Measurements from ENCODE around the gene OR2Y1.
"Not testable (repeated sequence)": the region's sequence is repeated elsewhere in the genome, so short reads cannot be mapped to it uniquely, and the experiment has no call there.

OR2Y1 gene

DNA sequence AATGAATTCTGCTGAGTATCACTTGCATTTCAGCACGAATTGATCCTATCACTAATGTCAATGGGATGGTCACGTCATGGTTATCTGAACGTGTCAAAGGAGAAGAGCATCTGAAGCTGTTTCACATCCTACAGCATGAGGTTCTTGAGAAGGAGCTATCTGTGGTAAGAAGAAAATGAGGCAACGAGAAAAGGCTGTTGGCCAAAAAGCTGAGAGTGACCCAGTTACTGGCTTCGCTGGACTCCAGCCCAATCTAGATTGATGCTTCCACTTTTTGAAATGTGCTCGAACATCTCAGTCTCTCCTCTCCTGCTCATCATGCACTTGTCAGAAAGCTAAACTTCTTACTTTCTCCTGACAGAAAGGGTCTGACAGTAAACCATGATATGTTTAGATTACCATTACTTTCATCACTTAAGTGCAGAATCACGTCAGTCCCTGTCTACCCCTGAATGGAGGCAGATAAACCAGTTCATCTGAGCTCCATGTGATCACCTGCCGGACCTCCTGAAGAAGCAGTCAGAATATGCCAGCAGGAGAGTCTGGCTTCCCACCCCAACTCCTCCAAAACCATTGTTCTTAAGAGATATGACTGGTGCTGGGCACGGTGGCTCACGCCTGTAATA, 40.2 kb upstream of the OR2Y1 start:
- no peaks in the 10 kb centered on the region for H3K9me3 ChIP-seq (replicated peaks; ENCODE audit: low read length)
- H3K9ac ChIP-seq (ENCODE audit: low read depth, low read length) = no peak overlapping the region
- H3K27me3 ChIP-seq (ENCODE audit: control insufficient read depth, insufficient read depth, low read length) = no peaks in the 10 kb centered on the region
- H3K4me1 ChIP-seq (ENCODE audit: control insufficient read depth, insufficient read depth, low read length) = peaks cover 9% of the 10 kb centered on the region
- H3K36me3 ChIP-seq (ENCODE audit: insufficient read depth, low read length) = no peaks in the 10 kb centered on the region
- no peak overlapping the region for H3K4me3 ChIP-seq (ENCODE audit: low read length)
- H3K4me2 ChIP-seq (ENCODE audit: low read length) = no peak overlapping the region

DNA sequence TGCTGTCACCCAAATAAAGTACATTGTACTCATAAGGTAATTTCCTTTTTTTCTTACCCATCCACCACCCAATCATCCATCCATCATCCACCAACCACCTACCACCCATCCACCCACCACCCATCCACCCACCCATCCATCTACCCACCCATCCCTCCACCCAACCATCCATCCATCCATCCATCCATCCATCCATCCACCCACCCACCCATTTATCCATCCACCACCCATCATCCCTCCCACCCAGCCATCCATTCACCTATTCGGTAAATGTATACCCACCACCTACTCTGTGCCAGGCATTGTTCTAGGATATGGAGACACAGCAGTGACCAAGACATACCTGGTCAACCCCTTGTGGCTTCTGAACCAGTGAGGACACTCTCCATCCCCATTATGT, 37.6 kb upstream of the OR2Y1 start:
- no peaks in the 10 kb centered on the region for H3K4me1 ChIP-seq (ENCODE audit: control insufficient read depth, insufficient read depth, low read length)
- H3K4me3 ChIP-seq (ENCODE audit: low read length) = no peak overlapping the region
- no peaks in the 10 kb centered on the region for H3K27me3 ChIP-seq (ENCODE audit: control insufficient read depth, insufficient read depth, low read length)
- H3K9me3 ChIP-seq (replicated peaks; ENCODE audit: low read length) = no peaks in the 10 kb centered on the region
- H3K36me3 ChIP-seq (ENCODE audit: insufficient read depth, low read length) = no peaks in the 10 kb centered on the region
- no peak overlapping the region for H3K4me2 ChIP-seq (ENCODE audit: low read length)
- H3K9ac ChIP-seq (ENCODE audit: low read depth, low read length) = no peak overlapping the region

DNA sequence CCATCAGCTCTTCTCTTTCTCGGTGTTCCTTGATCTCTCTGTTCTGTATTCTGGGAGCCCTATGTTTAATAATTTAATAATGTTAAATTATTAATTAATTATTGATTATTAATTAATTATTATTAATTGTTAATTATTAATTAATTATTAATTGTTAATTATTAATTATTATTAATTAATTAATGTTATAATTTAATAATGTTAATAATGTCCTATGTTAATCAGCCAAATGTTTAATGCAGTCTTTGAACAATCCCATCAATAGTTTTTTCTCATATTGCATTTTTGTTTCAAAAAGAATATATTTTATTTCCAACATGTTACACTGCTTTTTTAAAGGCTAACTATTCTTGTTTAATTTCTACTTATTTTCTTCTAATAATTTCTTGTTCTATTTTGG, 36.5 kb upstream of the OR2Y1 start:
- Histone ChIP-seq H3K4me3 (ENCODE audit: low read length) (no peak overlapping the region), H3K36me3 (ENCODE audit: insufficient read depth, low read length) (no peaks in the 10 kb centered on the region), H3K9me3 (replicated peaks; ENCODE audit: low read length) (no peaks in the 10 kb centered on the region), H3K27me3 (ENCODE audit: control insufficient read depth, insufficient read depth, low read length) (no peaks in the 10 kb centered on the region), H3K9ac (ENCODE audit: low read depth, low read length) (no peak overlapping the region), H3K4me1 (ENCODE audit: control insufficient read depth, insufficient read depth, low read length) (no peaks in the 10 kb centered on the region), H3K4me2 (ENCODE audit: low read length) (no peak overlapping the region)

DNA sequence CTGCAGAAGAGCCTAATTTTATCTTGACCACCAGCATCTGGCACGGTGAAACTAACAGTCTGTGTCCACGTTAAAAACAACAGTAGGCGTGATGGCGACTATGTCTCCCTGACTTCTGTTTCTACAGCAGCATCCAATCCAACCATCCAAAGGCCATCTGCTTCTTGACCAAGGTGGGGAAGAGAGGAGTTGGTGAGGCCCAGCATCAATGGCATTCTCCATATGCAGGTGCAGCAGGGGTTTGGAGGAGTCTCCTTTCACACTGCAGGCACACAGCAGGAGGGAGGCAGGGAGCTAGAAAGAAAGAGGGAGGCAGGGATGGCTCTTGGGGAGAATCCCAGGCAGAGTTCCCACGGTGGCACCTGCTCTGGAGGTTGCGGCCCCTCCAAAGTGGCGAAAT, 35.8 kb upstream of the OR2Y1 start:
- no peaks in the 10 kb centered on the region for H3K27me3 ChIP-seq (ENCODE audit: control insufficient read depth, insufficient read depth, low read length)
- no peak overlapping the region for H3K4me3 ChIP-seq (ENCODE audit: low read length)
- no peaks in the 10 kb centered on the region for H3K9me3 ChIP-seq (replicated peaks; ENCODE audit: low read length)
- H3K36me3 ChIP-seq (ENCODE audit: insufficient read depth, low read length) = no peaks in the 10 kb centered on the region
- no peak overlapping the region for H3K4me2 ChIP-seq (ENCODE audit: low read length)
- H3K9ac ChIP-seq (ENCODE audit: low read depth, low read length) = no peak overlapping the region
- no peaks in the 10 kb centered on the region for H3K4me1 ChIP-seq (ENCODE audit: control insufficient read depth, insufficient read depth, low read length)

DNA sequence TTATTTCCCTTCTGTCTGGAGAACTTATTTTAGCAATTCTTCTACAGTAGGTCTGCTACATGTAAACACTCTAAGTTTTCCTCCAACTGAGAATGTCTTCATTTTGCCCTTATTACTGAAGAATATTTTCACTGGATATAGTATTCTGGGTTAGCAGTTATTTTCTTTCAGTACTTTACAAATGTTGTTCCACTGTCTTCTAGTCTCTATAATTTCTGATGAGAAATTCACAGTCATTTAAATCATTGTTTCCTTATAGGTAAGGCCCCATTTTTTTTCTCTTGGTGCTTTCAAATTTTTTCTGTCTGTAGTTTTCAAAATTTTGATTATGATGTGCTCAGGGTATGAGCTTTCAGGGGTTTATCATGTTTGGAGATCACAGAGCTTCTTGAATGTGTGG, 32.0 kb upstream of the OR2Y1 start:
- Histone ChIP-seq H3K4me1 (ENCODE audit: control insufficient read depth, insufficient read depth, low read length) (no peaks in the 10 kb centered on the region), H3K27me3 (ENCODE audit: control insufficient read depth, insufficient read depth, low read length) (no peaks in the 10 kb centered on the region), H3K36me3 (ENCODE audit: insufficient read depth, low read length) (no peaks in the 10 kb centered on the region), H3K4me3 (ENCODE audit: low read length) (no peak overlapping the region), H3K9me3 (replicated peaks; ENCODE audit: low read length) (no peaks in the 10 kb centered on the region), H3K9ac (ENCODE audit: low read depth, low read length) (no peak overlapping the region), H3K4me2 (ENCODE audit: low read length) (no peak overlapping the region)

DNA sequence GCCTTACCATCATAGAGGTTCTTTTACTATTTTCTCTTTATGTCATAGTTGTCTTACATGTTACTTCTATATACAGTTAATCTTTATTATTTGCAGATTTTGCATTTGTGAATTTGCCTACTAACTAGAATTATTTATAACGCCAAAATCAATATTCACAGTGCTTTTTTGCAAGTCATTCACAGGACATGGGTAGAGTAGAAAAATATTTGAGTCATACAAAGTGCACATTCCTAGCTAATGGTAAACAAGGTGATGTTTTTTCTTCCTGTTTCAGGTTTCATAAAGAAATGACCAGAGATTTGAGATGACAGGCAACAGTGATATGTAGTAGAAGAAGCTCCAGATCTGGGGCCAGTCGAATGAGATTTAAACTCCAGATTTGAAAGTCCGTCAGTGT, 30.0 kb upstream of the OR2Y1 start:
- no peaks in the 10 kb centered on the region for H3K27me3 ChIP-seq (ENCODE audit: control insufficient read depth, insufficient read depth, low read length)
- no peak overlapping the region for H3K4me3 ChIP-seq (ENCODE audit: low read length)
- H3K9me3 ChIP-seq (replicated peaks; ENCODE audit: low read length) = no peaks in the 10 kb centered on the region
- no peak overlapping the region for H3K4me2 ChIP-seq (ENCODE audit: low read length)
- H3K4me1 ChIP-seq (ENCODE audit: control insufficient read depth, insufficient read depth, low read length) = no peaks in the 10 kb centered on the region
- H3K36me3 ChIP-seq (ENCODE audit: insufficient read depth, low read length) = no peaks in the 10 kb centered on the region
- no peak overlapping the region for H3K9ac ChIP-seq (ENCODE audit: low read depth, low read length)

DNA sequence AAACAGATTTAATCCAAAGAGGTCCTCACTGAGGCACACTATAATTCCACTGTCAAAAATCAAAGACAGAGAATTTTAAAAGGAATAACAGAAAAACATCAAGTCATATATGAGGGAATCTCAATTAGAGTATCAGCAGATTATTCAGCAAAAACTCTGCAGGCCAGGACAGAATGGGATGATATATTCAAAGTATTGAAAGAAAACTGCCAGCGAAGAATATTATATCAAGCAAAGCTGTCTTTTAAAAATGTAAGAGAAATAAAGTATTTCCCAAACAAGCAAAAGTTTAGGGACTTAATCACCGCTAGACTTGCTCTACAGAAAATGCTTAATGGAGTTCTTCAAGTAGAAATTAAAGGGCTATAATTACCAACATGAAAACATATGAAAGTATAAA, 15.7 kb upstream of the OR2Y1 start:
- no peak overlapping the region for H3K9ac ChIP-seq (ENCODE audit: low read depth, low read length)
- no peak overlapping the region for H3K4me3 ChIP-seq (ENCODE audit: low read length)
- no peak overlapping the region for H3K4me2 ChIP-seq (ENCODE audit: low read length)
- H3K4me1 ChIP-seq (ENCODE audit: control insufficient read depth, insufficient read depth, low read length) = no peaks in the 10 kb centered on the region
- H3K27me3 ChIP-seq (ENCODE audit: control insufficient read depth, insufficient read depth, low read length) = no peaks in the 10 kb centered on the region
- no peaks in the 10 kb centered on the region for H3K36me3 ChIP-seq (ENCODE audit: insufficient read depth, low read length)
- H3K9me3 ChIP-seq (replicated peaks; ENCODE audit: low read length) = no peaks in the 10 kb centered on the region

DNA sequence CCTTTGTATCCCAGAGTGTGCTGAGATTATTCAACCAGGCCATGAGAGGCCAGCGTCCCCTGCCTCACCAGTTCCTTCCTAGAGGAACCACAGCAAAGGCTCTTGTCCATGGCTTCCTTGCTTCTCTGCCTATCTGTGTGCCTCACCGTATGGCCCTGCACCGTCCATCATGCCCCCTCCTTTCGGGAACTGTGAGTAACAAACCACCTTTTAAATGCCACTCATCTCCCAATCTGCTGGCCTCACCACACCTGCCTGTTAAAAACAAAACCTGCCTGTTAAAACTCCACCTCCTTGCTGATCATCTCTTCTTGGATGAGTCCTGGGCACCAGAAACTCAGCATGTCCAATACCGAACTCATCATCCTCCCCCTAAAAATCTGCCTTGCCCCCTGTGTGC, 4.4 kb upstream of the OR2Y1 start:
- H3K9ac ChIP-seq (ENCODE audit: low read depth, low read length) = no peak overlapping the region
- no peak overlapping the region for H3K4me2 ChIP-seq (ENCODE audit: low read length)
- H3K36me3 ChIP-seq (ENCODE audit: insufficient read depth, low read length) = no peaks in the 10 kb centered on the region
- H3K27me3 ChIP-seq (ENCODE audit: control insufficient read depth, insufficient read depth, low read length) = peaks cover 11% of the 10 kb centered on the region
- no peak overlapping the region for H3K4me3 ChIP-seq (ENCODE audit: low read length)
- no peaks in the 10 kb centered on the region for H3K4me1 ChIP-seq (ENCODE audit: control insufficient read depth, insufficient read depth, low read length)
- H3K9me3 ChIP-seq (replicated peaks; ENCODE audit: low read length) = no peaks in the 10 kb centered on the region

DNA sequence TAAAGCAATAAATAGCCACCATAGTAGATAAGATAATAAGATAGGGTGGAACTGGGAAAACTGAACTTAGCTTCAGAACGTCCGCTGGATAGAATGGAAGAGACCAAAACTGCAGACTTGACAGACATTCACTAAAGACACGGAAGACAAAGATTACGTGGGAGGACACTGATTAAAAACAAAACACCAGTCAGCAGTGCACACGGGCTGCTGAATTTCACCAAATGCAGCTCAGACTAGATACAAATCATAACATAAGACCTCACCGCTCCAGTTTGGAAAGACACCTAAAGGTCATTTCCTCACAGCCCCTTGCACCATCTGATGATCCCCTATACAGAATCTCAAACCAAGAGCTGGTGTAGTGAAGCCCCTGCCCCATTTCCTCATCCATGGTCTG, 2.9 kb upstream of the OR2Y1 start:
- H3K9ac ChIP-seq (ENCODE audit: low read depth, low read length) = no peak overlapping the region
- no peak overlapping the region for H3K4me3 ChIP-seq (ENCODE audit: low read length)
- H3K4me2 ChIP-seq (ENCODE audit: low read length) = no peak overlapping the region
- no peaks in the 10 kb centered on the region for H3K9me3 ChIP-seq (replicated peaks; ENCODE audit: low read length)
- no peaks in the 10 kb centered on the region for H3K36me3 ChIP-seq (ENCODE audit: insufficient read depth, low read length)
- H3K4me1 ChIP-seq (ENCODE audit: control insufficient read depth, insufficient read depth, low read length) = no peaks in the 10 kb centered on the region
- peaks cover 8% of the 10 kb centered on the region for H3K27me3 ChIP-seq (ENCODE audit: control insufficient read depth, insufficient read depth, low read length)

DNA sequence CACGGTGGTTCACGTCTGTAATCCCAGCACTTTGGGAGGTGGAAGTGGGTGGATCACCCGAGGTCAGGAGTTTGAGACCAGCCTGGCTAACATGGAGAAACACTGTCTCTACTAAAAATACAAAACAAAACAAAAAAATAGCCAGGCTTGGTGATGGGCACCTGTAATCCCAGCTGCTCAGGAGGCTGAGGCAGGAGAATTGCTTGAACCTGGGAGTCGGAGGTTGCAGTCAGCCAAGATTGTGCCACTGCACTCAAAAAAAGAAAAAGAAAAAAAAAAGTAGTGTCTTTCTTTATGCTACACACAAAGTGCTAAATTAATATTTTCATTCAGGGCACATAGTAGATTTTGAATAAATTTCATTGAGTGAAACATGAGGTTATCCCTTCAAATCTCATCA, 1.1 kb upstream of the OR2Y1 start:
- not testable (repeated sequence) for H3K4me2 ChIP-seq (ENCODE audit: low read length); H3K36me3 ChIP-seq (ENCODE audit: insufficient read depth, low read length); H3K27me3 ChIP-seq (ENCODE audit: control insufficient read depth, insufficient read depth, low read length); H3K4me1 ChIP-seq (ENCODE audit: control insufficient read depth, insufficient read depth, low read length); H3K9ac ChIP-seq (ENCODE audit: low read depth, low read length); H3K4me3 ChIP-seq (ENCODE audit: low read length); H3K9me3 ChIP-seq (replicated peaks; ENCODE audit: low read length)

DNA sequence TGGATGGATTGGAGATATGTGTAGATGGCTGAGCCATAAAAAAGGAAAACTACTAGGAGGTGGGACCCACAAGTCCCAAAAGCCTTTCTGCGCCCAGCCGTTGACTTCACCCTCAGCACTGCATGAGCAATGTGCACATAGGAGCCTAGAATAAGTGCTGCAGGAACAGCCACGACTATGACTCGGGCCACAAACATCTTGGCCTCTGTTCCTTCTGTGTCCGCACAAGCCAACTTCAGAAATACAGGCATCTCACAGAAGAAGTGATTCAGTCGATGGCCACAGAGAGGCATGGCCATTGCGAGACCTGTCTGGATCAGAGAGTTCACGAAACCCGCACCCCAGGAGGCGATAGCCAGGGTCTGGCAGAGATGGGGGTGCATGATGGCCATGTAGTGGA, 587 bp downstream of the OR2Y1 start:
- Histone ChIP-seq H3K36me3 (ENCODE audit: insufficient read depth, low read length) (no peaks in the 10 kb centered on the region), H3K27me3 (ENCODE audit: control insufficient read depth, insufficient read depth, low read length) (peaks cover 2% of the 10 kb centered on the region), H3K4me1 (ENCODE audit: control insufficient read depth, insufficient read depth, low read length) (no peaks in the 10 kb centered on the region), H3K9me3 (replicated peaks; ENCODE audit: low read length) (no peaks in the 10 kb centered on the region), H3K4me2 (ENCODE audit: low read length) (no peak overlapping the region), H3K9ac (ENCODE audit: low read depth, low read length) (no peak overlapping the region), H3K4me3 (ENCODE audit: low read length) (no peak overlapping the region)

DNA sequence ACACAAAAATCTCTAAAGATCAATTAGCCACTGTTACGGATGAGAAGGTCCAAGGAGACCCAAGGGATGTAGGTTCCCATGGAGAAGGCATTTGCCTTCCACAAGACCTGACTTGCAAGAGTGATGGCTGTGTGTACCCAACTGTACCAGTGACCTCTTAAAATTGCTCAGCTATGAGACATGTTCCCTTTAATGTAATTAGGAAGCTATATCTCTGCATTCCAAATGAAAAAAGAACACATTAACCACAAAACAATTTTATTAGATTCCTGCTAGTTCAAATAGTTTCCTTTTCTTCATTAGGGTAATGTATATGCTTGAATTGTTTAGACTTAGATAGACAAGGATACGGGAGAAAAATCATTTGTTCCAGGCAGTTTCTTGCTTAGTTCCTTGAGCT, 3.3 kb downstream of the OR2Y1 start:
- no peak overlapping the region for H3K4me3 ChIP-seq (ENCODE audit: low read length)
- no peaks in the 10 kb centered on the region for H3K9me3 ChIP-seq (replicated peaks; ENCODE audit: low read length)
- H3K4me1 ChIP-seq (ENCODE audit: control insufficient read depth, insufficient read depth, low read length) = no peaks in the 10 kb centered on the region
- no peak overlapping the region for H3K4me2 ChIP-seq (ENCODE audit: low read length)
- H3K9ac ChIP-seq (ENCODE audit: low read depth, low read length) = no peak overlapping the region
- peaks cover 9% of the 10 kb centered on the region for H3K27me3 ChIP-seq (ENCODE audit: control insufficient read depth, insufficient read depth, low read length)
- H3K36me3 ChIP-seq (ENCODE audit: insufficient read depth, low read length) = no peaks in the 10 kb centered on the region
